ENCODE data around the gene KCNJ11.

KCNJ11 gene

DNA sequence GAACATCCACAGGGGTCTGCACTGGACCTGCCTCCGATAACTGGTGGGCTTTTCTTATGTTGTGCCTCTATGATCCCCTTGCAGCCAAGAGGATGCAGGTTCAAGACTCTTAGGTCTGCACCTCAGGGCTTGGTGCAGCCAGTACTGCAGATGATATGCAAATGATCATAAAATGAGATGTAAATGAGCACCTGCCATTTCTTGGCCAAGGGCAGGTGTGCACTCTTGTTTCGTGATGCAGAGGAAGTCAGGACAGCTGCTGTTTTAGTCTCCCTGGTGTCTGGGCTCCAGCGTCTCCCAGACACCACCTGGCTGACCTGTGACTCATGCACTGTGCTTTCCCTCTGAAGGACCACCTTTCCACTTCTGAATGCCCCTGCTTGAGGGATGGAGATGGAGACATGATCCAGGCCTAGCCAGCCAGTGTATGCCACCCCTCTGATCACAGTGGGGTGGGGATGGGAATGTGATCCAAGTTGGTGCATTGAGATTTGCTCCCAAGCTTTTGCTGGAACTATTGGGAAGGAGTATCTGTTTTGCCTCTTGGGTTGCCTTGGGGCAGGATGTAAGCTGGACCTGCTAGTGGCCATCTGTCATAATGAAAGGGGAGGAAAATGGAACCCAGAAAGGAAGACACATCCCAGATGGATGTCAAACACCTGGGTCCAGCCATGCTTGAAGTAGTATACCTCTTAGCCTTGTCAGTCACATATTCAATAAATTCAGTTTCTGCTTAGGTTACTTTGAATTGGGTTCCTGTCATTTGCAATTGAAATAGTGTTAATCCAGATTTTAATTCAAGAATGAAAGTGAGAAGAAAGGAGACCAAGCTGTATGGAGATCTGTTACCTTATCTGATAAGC is 3.3 kb upstream of the KCNJ11 start:
- no peak for DNase-seq (ENCODE audit: low read depth in 2 of 3, low spot score in 1 of 3)

DNA sequence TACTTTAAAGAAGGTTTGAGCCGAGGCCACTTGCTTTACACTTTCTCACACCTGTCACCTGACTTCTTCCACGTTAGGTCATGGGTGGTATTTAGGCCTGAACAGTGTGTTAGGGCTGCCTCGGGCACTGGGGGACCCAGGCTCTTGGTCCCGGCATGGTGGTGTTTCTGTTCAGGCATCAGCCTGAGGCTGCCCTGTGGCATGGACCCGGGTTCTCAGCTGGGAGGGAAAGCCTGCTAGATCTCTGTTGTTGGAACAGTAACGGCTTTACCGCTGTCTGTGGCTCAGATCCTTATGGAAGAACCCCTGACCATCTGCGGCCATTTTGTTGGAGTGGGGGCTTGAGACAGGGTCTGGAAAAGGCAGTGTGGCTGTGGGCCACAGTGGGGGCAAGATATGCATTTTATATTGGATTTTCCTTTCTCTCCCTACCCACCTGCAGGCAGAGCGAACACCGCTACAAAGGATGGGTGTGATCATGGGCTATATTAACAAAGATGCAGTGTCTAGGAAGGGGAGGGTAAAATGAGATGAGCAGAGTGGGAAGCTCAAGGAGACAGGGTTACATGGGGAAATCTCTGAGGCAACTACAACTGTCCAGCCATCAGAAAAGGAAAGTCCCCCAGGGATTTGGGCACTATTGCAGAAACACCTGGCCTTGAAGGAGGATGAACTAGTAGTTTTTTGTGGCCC is 1.6 kb upstream of the KCNJ11 start:
- no peak for DNase-seq (ENCODE audit: low read depth in 2 of 3, low spot score in 1 of 3)

DNA sequence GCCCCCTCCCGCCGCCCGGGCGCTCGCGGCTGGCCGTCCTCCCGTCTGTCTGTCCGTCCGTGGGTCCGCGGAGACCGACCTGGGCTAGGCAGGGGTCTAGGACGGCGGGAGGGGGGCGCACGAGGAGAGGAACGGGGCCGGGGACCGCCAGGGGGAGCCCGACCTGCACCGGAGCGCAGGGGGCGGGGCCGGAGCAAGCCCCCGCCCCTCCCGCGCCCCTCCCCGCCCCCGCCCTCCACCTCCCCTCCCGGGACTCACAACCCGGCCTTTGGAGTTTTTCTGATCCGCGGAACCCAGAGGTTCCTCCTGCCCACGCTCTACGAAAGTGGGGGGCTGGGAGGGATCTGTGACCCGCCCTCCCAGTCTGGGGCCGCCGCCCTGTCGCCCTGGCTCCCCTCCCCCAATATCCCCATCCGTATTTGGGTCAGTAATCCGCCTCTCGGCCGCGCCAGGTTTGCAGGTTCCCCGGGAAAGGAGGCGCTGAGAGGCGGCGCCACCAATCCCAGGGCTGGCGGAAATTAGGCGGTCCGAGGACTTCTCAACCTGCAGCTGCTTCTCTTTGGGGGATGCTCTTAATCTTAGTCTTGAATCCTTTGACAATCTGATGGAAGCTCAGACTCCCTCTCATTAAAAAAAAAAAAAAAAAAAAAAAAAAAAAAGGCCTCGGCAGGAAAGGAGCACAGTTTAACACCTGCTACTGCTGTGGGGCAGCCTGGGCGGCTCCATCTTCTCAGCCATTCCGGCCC is 925 bp upstream of the KCNJ11 start:
- DNase-seq (ENCODE audit: low read depth in 2 of 3, low spot score in 1 of 3): peak; percentile 31 to 69 (median 66)

DNA sequence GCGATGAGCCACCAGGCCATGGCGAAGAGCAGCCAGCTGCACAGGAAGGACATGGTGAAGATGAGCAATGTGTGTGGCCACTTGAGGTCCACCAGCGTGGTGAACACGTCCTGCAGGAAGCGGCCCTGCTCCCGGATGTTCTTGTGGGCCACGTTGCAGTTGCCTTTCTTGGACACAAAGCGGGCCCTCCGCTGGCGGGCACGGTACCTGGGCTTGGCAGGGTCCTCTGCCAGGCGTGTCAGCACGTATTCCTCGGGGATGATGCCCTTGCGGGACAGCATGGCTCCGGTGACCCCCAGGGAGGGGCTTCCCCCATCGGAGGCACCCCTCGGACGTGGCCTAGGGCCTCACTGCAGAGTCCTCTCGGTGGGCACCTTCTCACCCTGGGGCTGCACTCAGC is 648 bp downstream of the KCNJ11 start:
- no peak for DNase-seq (ENCODE audit: low read depth in 2 of 3, low spot score in 1 of 3)

DNA sequence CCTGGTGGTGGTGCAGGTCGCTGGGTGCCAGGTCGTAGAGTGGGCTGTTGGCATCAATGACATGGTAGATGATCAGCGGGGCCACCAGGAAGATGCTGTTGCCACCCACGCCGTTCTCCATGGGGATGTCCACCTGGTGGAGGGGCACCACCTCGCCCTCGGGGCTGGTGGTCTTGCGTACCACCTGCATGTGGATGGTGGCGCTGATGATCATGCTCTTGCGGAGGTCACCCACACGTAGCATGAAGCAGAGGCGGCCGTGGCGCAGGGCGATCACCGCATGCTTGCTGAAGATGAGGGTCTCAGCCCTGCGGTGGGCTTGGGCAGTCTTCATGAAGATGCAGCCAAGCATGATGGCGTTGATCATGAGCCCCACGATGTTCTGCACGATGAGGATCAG is 1.2 kb downstream of the KCNJ11 start:
- no peak for DNase-seq (ENCODE audit: low read depth in 2 of 3, low spot score in 1 of 3)

DNA sequence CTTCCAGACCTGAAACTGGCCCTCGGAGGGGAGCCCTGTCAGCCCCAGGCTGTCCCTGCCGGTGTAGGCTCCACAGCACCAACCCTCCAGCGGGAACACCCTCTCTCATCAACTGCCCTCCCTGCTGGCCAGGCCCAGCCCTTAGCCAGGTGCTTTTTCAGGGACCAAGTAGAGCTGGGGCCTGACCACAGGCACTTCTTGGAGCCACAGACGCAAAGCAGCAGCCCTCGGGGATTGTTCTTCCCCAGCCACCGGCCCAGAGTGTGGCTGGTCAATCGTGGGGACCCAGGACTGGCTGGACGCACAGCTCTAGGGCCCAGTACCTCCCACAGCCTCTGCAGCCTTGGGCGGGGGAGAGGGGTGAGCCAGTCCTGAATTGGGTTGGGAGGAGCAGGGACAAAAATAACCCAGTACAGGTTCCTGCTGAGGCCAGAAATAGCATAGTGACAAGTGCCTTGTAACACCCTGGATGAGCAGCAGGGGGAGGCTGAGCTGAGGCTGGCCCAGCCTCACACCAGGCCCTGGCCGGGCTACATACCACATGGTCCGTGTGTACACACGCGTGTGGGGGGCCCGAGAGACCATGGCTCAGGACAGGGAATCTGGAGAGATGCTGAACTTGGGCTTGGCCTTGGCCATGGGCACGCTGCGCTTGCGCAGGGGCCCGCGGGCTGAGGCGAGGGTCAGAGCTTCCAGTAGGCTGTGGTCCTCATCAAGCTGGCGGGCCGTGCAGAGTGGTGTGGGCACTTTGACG is 2.0 kb downstream of the KCNJ11 start:
- DNase-seq (ENCODE audit: low read depth in 2 of 3, low spot score in 1 of 3): peak; percentile 8 to 27 (median 22)

DNA sequence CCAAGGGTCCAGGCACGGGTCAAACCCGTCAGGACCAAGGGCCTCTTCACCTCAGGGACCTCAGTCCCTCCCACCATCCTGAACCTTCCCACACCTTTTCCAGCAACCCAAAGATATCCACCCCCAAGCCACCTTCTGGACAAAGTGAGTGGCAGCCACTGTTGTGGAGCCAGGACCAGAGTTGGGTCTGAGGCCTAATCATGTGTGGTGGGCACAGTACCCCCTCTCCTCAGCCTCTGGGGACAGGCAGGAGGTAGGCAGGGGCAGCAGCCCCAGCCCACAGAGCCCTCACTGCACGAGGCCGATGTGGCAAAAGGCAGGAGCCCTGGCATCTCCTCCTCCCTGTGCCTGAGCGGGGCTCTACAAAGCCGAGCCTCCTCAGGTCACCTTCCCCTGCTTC is 2.5 kb downstream of the KCNJ11 start:
- no peak for DNase-seq (ENCODE audit: low read depth in 2 of 3, low spot score in 1 of 3)

DNA sequence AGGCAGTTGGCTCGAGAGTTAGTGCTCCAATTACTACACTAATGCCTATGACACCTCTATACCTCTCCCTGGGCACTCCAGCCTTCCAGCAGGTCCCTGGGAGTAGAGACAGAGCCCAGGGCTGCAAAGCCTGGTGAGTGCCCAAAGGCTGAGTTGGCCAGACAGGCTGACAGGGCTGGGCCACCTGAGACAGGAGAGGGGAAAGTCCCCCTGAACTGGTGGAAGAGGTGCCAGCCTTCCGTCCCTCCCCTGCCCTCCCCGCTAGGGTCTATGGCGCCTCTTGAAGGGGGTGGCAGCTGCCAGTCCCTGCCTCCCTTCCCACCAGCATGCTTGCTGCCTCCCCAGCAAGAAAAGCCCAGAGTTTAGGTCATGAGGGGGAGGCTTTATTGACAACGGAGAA is 3.0 kb downstream of the KCNJ11 start:
- DNase-seq (ENCODE audit: low read depth in 2 of 3, low spot score in 1 of 3): no peak

DNA sequence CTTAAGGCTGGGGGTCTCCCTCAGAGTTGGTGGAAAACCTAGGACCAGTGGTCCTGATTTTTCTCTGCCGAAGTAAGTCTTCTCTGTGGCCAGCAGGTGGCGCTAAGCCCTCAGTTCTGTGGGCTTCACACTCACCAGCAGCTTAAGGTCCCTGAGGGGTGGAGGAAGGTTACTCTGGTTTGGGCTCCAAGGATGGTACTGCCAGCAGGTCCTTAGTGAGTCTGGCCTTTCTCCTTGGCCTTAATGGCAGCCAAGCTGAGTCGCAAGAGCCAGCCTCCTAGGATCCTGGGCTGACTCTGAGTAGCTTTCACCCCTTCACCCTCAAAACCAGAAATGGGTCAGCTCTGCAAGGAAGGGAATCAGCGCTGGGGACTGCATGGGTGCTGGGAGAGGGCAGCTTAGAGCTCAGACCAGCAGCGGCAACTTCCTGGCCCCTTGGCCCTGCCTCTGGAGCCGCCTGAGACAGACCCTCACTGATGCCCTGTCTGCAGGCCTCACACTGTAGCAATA is 4.4 kb downstream of the KCNJ11 start:
- peak; percentile 50 to 73 (median 66) for DNase-seq (ENCODE audit: low read depth in 2 of 3, low spot score in 1 of 3)

DNA sequence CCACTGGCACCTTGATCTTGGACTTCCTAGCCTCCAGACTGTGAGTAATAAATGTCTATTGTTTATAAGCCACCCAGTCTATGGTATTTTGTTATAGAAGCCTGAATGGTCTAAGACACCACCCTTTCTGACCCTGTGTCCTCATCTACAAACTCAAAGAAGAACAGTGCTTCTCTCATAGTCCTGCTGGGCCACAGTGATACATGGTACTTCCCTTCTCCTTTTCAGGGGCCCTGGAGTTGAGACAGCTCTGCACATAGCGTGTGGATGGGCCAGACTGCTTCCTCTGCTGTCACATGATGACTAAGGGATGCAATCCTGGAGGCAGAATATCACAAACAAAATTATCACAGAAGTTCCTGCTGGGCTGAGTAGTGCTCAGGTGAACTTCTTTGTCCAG is 5.0 kb downstream of the KCNJ11 start:
- no peak for DNase-seq (ENCODE audit: low read depth in 2 of 3, low spot score in 1 of 3)

DNA sequence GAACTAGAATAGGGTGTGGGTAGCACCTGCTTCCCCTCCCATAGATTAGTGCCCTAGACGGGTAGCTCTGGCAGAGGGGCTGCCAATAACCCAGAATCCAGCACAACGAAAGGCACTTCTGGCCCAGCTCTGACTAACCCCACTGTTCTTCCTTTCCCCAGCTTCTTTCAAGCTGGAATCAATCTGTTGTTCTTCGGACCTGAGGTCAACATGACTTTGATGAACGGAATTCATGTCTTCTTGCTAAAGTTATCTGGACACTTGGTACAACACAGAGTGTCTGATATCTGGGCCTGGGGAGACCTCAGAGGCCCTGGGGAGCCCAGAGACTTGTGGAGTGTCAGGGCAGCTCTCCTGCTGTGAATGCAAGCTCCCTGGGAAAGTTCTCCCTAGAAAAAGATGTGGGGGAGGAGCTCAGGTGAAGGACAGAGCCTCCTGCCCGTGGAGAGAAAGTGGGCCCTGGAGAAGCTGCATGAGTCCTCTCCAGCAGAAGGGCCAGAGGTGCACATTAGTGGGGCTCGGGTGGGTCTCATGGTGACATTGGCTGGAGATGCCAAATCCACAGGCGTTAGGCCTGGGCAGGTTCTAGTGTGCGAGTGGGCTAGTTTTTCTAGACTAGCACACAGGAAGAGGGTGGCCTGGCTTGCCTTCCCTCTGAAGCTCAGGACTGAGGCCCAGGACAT is 6.3 kb downstream of the KCNJ11 start:
- no peak for DNase-seq (ENCODE audit: low read depth in 2 of 3, low spot score in 1 of 3)

DNA sequence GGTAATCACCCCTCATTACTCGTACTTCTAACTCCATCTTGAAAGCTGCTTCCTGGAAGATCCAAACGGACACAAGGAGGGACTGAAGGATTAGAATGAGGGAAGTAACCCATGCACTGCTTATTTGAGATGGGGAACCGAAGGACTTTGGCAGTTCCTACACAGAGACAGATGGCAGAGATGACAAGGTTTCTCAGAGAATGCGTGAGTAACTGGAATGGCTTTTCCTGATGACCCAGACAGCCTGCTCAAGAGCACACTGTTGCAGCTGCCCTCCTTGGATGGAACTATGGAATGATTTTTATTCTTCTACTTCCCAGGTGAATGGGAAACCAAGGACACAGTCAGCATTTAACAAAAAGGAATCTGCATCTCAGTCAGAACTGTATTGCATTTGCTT is 7.3 kb downstream of the KCNJ11 start:
- DNase-seq (ENCODE audit: low read depth in 2 of 3, low spot score in 1 of 3): no peak

DNA sequence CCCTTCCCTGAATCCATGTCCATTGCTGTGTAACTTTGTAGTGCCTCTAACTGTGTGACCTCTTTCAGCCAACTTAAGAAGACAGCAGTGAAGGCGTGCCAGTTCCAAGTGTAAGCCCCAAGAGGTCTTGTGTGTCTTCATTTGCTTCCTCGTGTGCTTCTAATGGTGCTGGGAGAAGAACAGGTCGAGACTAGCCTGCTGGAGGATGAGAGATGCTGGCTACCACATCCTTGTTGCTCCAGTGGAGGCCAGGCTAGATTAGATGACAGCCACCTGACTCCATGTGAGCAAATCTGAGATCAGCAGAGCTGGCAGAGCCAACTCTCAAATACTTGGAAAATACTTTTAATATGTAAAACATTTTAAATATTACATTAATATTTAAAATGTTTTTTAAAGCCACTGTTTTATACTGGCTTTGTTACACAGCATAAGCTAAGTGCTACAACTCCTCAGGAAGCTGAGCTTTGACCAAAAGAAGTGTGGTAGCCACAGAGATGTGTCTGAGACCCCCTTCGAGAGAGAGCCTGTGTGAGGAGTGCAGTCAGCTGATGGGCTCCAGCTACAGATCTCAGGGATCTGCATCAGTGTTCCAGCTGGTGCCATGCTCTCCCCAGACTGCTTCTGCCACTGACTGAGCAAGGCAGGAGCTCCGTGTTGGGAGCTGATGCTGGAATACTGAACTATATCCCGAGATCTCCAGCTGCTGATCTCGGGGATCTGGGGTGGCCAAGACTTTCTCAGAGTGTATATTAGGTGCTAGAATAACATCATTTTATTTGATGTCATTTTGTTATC is 8.9 kb downstream of the KCNJ11 start:
- no peak for DNase-seq (ENCODE audit: low read depth in 2 of 3, low spot score in 1 of 3)

DNA sequence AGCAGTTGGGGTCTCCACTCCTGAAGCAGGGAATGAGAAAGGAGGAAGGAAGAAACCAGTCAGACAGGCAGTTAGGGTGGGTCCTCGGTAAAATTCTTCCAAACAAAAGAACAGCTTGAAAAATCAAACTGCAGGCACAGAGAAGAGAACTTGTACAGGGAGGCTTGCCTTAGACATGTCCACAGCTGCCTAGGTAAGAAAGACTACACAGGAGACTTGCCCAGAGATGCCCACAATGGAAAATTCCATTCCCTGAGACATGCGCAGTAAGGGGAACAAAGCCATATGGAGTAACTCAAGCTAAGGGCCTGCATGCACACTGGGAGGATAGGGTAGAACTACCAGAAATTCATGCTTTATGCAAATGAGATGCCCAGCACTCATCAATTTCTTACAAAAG is 9.8 kb downstream of the KCNJ11 start:
- DNase-seq (ENCODE audit: low read depth in 2 of 3, low spot score in 1 of 3): no peak

DNA sequence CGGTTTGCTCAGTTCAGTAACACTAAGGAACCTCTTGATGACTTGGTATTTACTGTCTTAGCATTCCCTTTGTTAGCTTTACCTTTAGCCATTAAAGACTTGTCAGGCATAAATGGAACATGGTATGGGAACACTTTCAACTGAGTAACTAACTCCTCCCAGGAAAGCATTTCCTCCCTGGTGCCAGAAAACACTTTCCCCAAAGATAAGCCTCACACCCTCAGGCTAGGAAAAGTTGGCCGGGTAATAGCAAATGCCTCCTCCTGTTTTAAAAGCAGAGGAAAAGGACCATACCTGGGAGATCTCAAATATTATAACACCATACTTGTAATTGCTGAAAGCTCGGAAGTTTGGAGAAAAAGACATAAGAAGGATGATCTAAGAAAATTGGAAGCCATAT is 12.0 kb downstream of the KCNJ11 start:
- no peak for DNase-seq (ENCODE audit: low read depth in 2 of 3, low spot score in 1 of 3)

DNA sequence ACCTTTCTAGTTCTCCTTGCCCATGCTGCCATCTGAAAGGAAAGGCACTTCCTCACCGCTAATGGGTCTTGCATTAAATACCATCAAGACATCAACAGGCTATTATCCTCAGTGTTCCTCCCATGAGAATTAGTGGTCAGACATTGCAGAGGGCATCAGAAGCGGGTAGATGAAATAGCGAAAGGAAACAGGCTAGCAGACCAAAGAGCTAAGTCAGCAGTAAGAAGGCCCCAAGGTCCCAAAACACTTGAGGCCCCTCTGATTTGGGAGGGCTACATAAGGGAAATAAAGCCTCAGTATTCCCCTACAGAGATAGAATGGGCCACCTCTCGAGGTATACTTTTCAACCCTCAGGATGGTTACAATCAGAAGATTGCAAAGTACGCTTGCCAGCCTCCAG is 12.9 kb downstream of the KCNJ11 start:
- no peak for DNase-seq (ENCODE audit: low read depth in 2 of 3, low spot score in 1 of 3)

DNA sequence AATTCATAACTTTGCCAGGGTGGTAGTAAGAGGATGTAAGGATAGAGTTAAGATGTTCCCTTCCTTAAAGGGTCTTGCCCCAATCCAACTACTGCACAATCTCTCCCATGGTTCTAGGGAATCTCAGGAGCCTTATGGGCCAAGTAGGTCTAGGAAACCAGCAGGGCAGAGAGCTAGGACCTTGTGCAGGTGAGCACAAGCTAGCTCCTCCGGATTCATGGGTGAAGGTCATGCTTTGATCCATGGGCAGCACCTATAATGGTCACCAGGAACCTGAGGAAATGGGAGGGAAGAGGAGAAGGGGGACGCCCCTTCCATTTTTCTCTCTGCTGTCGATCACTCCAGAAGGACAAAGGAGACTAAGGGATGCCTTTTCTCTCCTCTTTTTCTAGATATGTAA is 16.8 kb downstream of the KCNJ11 start:
- DNase-seq (ENCODE audit: low read depth in 2 of 3, low spot score in 1 of 3): no peak

DNA sequence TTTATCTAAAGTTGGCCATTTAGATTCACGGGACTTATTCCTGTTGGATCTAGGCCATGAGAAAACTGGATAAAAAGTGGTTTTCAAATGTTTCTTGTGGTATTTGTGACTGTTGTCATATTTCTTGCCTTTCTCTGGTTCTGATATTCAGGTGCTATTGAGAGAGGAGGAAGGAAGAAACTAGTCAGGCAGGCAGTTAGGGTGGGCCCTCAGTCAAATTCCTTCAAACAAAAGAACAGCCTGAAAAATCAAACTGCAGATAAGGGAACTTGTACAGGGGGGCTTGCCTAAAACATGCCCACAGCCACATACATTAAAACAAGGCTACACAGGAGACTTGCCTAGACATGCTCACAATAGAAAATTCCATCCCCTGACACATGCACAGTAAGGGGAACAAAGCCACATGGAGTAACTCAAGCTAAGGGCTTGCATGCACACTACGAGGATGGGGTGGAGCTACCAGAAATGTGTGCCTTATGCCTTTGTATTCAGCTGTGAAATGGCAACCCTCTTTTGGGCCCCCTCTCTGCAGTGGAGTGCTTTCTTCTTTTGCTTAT is 18.7 kb downstream of the KCNJ11 start:
- DNase-seq (ENCODE audit: low read depth in 2 of 3, low spot score in 1 of 3): no peak

DNA sequence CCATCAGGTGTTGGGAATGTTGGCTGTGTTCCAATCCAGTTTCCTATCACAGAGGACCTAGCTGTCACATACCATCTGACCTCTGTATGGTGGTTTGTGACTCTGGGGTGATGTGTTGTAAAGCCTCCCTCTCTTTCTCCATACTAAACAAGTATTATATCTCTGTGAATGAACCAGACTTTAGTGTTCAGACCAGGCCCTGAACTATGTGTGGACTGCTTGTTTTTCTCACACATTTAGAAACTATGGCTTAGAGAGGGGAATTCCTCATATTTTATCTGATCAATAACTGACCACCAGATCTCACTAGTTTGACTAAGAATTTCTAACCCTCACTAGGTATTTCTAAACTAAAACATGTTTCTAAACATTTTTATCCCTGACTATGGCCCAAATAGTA is 19.4 kb downstream of the KCNJ11 start:
- DNase-seq (ENCODE audit: low read depth in 2 of 3, low spot score in 1 of 3): no peak
